IPS-20b (cell line): ENCODE results near the gene DSCAML1.

Source experiments
- H3K27ac ChIP-seq: one replicate; pipeline ENCODE4 v1.5.1; 2013; ENCODE audit warnings: low read length
- H3K27me3 ChIP-seq: 2 replicates; pipeline ENCODE4 v1.6.1; 2013; ENCODE audit warnings: mild to moderate bottlenecking, low read length, inconsistent platforms; ENCODE audit not compliant: insufficient read depth
- H3K36me3 ChIP-seq: 2 replicates; pipeline ENCODE4 v1.6.1; 2013; ENCODE audit warnings: low read depth, mild to moderate bottlenecking, inconsistent platforms, low read length, moderate library complexity; ENCODE audit not compliant: insufficient read depth
- H3K4me1 ChIP-seq: 2 replicates; pipeline ENCODE4 v1.6.1; 2013; ENCODE audit warnings: mild to moderate bottlenecking, control low read depth, inconsistent platforms, low read length, moderate library complexity; ENCODE audit not compliant: insufficient read depth
- H3K4me3 ChIP-seq: 2 replicates; pipeline ENCODE4 v1.5.1; 2013; ENCODE audit warnings: mild to moderate bottlenecking, low read length, inconsistent platforms
- H3K9ac ChIP-seq: 2 replicates; pipeline ENCODE4 v1.6.1; 2013; ENCODE audit warnings: low read depth, mild to moderate bottlenecking, inconsistent platforms, low read length, moderate library complexity
- H3K9me3 ChIP-seq: 2 replicates; pipeline ENCODE4 v1.6.1; 2013; ENCODE audit warnings: mild to moderate bottlenecking, low read depth, low read length, inconsistent platforms; ENCODE audit not compliant: insufficient read depth

DSCAML1 gene

GRCh38 chr11:117380676-117381075, 416.3 kb downstream of the DSCAML1 start:
- no peak overlapping the region for H3K9ac ChIP-seq
- H3K36me3 ChIP-seq = peaks cover 31% of the 10 kb centered on the region; the same call in 1 of the 2 replicates

GRCh38 chr11:117378976-117379865, 417.8 kb downstream of the DSCAML1 start:
- H3K9me3 ChIP-seq = no peaks in the 10 kb centered on the region
- no peaks in the 10 kb centered on the region for H3K27me3 ChIP-seq
- H3K27ac ChIP-seq = no peak overlapping the region
- H3K4me3 ChIP-seq = no peak overlapping the region
- no peak overlapping the region for H3K9ac ChIP-seq
- H3K4me1 ChIP-seq = 0 out of 2 replicates have a peak, but pooled peaks cover 3% of the 10 kb centered on the region
- H3K36me3 ChIP-seq = peaks cover 36% of the 10 kb centered on the region; the same call in 1 of the 2 replicates

More at GRCh38 chr11:117380676-117381075, 416.3 kb downstream of the DSCAML1 start:
- Histone ChIP-seq H3K4me1 (0 out of 2 replicates have a peak, but pooled peaks cover 3% of the 10 kb centered on the region), H3K4me3 (no peak overlapping the region), H3K27ac (no peak overlapping the region), H3K27me3 (no peaks in the 10 kb centered on the region), H3K9me3 (no peaks in the 10 kb centered on the region)
